Measurements from ENCODE around the gene EVX2. TPM values are rescaled to one million over a fixed set of nuclear protein-coding genes. Genes with fewer than 3 reads are reported as not detected.

EVX2 gene
- total RNA-seq, 1 experiment from 2014 or later = not detected

DNA sequence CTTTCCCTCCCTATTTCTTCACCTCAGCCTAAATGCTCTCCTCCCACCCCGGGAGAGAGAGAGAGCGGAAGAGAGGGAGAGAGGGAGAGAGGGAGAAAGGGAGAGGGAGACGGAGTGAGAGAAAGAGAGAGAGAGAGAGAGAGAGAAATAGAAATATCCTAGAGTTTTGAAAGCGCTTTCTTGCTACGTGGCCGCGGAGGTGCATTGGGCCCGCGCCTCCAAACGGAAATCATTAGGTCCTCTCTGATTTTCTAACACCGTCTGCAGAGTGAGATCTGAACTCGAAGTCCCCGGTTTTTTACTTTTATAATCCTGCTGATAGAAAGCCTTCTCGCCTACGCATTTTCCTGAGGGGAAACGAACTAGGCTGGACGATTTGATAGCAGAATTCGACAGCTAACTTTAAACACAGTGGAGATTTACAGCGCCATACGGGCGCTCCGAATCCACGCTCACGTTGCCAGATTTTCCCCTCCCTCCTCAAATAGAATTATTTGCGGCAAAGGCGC is 903 bp upstream of the EVX2 start:
- no peaks in the 10 kb centered on the region; the same call in 1 of the 2 replicates for H3K9me3 ChIP-seq (ENCODE audit: insufficient read depth, low read depth)
- no peaks in the 10 kb centered on the region for H3F3A ChIP-seq (ENCODE audit: insufficient read depth, low read depth)
- no peak overlapping the region for H3K27ac ChIP-seq
- H3K27me3 ChIP-seq (ENCODE audit: insufficient read depth, low read depth) = peaks cover 51% of the 10 kb centered on the region
- H3K4me3 ChIP-seq = no peak overlapping the region
- no peak overlapping the region for H3K4me2 ChIP-seq
- H3K79me2 ChIP-seq (ENCODE audit: low read depth) = no peaks in the 10 kb centered on the region
- H4K20me1 ChIP-seq (ENCODE audit: insufficient read depth) = no peaks in the 10 kb centered on the region
- H3K4me1 ChIP-seq (replicated peaks; ENCODE audit: insufficient read depth) = no peaks in the 10 kb centered on the region
- CTCF ChIA-PET = interaction anchor here (0.6 kb wide), 1 partner anchor 1058 kb away, joined by 10 read pairs; no protein-coding TSS in a partner anchor
- TF ChIP-seq, protein P1, sequence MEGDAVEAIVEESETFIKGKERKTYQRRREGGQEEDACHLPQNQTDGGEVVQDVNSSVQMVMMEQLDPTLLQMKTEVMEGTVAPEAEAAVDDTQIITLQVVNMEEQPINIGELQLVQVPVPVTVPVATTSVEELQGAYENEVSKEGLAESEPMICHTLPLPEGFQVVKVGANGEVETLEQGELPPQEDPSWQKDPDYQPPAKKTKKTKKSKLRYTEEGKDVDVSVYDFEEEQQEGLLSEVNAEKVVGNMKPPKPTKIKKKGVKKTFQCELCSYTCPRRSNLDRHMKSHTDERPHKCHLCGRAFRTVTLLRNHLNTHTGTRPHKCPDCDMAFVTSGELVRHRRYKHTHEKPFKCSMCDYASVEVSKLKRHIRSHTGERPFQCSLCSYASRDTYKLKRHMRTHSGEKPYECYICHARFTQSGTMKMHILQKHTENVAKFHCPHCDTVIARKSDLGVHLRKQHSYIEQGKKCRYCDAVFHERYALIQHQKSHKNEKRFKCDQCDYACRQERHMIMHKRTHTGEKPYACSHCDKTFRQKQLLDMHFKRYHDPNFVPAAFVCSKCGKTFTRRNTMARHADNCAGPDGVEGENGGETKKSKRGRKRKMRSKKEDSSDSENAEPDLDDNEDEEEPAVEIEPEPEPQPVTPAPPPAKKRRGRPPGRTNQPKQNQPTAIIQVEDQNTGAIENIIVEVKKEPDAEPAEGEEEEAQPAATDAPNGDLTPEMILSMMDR (conservative IDR thresholded peaks at IDR 0.05) = no peak
- no peak for TF ChIP-seq EZH2 (IDR thresholded peaks at IDR 0.05; ENCODE audit: low read depth)
- DNase-seq = no peak
- POLR2A ChIA-PET (ENCODE audit: unreplicated experiment) = no interaction called here
- H3K36me3 ChIP-seq (ENCODE audit: low read depth) = no peaks in the 10 kb centered on the region
- H2AFZ ChIP-seq = no peak overlapping the region
- BruUV-seq (replicated peaks) = no TSS peak
- no peaks in the 10 kb centered on the region for H3K9me2 ChIP-seq (ENCODE audit: insufficient read depth)
- intact Hi-C loops (cut with micrococcal nuclease; ENCODE audit: unreplicated experiment) = no loop called here

DNA sequence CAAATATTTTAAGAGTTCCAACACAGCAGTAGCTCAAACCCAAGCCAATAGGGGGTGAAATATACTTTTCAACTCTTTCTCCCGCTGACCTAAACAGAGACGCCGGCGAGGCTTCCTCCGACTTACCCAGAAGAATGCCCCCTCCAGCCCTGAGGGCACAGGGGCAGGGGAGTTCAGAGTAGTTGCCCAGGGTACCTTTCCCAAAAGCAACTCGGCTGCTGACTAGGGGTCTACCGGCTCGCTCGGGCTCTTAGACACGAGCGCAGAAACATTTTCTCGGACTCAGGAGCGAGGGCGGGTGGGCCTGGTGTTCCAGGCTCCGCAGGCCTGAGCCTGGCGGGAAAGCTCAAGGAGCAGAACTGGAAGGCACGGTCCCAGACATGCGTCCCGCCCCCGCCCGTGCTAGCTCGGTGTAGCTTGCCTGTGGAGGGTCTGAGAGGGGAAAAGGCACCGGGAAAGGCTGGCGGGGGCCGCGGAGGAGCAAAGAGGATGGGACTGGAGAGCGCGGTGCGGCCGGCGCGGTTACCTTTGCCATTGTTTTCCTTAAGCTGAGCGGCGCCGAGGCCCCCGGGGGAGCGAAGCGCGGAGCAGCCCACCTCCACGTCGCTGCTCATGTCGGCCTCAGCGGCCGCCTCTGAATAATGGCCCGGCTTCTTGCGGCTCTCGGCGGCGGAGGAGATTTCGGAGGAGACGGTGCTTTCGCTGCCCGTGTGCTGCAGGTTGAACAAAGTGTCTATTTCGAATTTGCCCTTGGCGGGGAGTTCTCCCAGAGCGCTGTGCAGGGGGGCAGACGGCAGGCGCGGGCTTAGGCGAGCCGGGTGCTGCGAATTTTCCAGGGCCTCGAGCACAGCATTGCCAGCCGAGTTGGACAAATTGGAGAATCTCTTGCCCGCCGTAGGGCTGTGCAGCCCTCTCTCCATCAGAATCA is 674 bp downstream of the EVX2 start:
- H3K27me3 ChIP-seq (ENCODE audit: insufficient read depth, low read depth) = peaks cover 44% of the 10 kb centered on the region
- no peaks in the 10 kb centered on the region for H4K20me1 ChIP-seq (ENCODE audit: insufficient read depth)

DNA sequence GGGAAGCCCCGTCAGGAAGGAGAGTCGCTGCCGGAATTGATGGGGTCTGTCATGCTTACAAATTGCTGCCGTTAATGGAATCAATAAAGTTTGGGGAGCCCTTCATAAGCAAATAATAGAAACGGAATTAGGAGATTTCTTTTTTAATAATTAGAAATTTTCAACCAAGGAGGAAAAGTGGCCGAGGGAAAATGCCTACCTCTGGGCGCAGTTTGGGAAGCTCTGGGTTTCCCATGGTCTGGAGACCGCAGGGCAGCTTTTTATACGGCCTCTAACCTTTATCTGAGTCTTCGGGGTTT is 1.3 kb downstream of the EVX2 start:
- CTCF ChIA-PET = no interaction called here
- DNase-seq = no peak
- Histone ChIP-seq H3K27me3 (ENCODE audit: insufficient read depth, low read depth) (peaks cover 40% of the 10 kb centered on the region), H3K9me3 (ENCODE audit: insufficient read depth, low read depth) (no peaks in the 10 kb centered on the region; the same call in 1 of the 2 replicates), H2AFZ (no peak overlapping the region), H3K4me2 (no peak overlapping the region), H3K4me1 (replicated peaks; ENCODE audit: insufficient read depth) (no peaks in the 10 kb centered on the region), H3K79me2 (ENCODE audit: low read depth) (no peaks in the 10 kb centered on the region), H3F3A (ENCODE audit: insufficient read depth, low read depth) (no peaks in the 10 kb centered on the region), H3K36me3 (ENCODE audit: low read depth) (no peaks in the 10 kb centered on the region), H4K20me1 (ENCODE audit: insufficient read depth) (no peaks in the 10 kb centered on the region), H3K9me2 (ENCODE audit: insufficient read depth) (no peaks in the 10 kb centered on the region), H3K4me3 (no peak overlapping the region), H3K27ac (no peak overlapping the region)
- no TSS peak for BruUV-seq (replicated peaks)
- TF ChIP-seq EZH2 (IDR thresholded peaks at IDR 0.05; ENCODE audit: low read depth) = no peak
- TF ChIP-seq, protein P1 (conservative IDR thresholded peaks at IDR 0.05) = no peak
- intact Hi-C loops (cut with micrococcal nuclease; ENCODE audit: unreplicated experiment) = no loop called here
- POLR2A ChIA-PET (ENCODE audit: unreplicated experiment) = no interaction called here

More for the DNA sequence above, 674 bp downstream of the EVX2 start:
- POLR2A ChIA-PET (ENCODE audit: unreplicated experiment) = no interaction called here
- H3K27ac ChIP-seq = no peak overlapping the region
- H3K79me2 ChIP-seq (ENCODE audit: low read depth) = no peaks in the 10 kb centered on the region
- TF ChIP-seq, protein P1 (conservative IDR thresholded peaks at IDR 0.05) = no peak
- no peak for TF ChIP-seq EZH2 (IDR thresholded peaks at IDR 0.05; ENCODE audit: low read depth)
- intact Hi-C loops (cut with micrococcal nuclease; ENCODE audit: unreplicated experiment) = no loop called here
- no peak overlapping the region for H3K4me2 ChIP-seq
- no peaks in the 10 kb centered on the region for H3K4me1 ChIP-seq (replicated peaks; ENCODE audit: insufficient read depth)
- no peaks in the 10 kb centered on the region for H3K9me2 ChIP-seq (ENCODE audit: insufficient read depth)
- no TSS peak for BruUV-seq (replicated peaks)
- no peaks in the 10 kb centered on the region for H3K36me3 ChIP-seq (ENCODE audit: low read depth)
- H2AFZ ChIP-seq = no peak overlapping the region
- CTCF ChIA-PET = no interaction called here
- DNase-seq = no peak
- no peaks in the 10 kb centered on the region; the same call in 1 of the 2 replicates for H3K9me3 ChIP-seq (ENCODE audit: insufficient read depth, low read depth)
- no peaks in the 10 kb centered on the region for H3F3A ChIP-seq (ENCODE audit: insufficient read depth, low read depth)
- no peak overlapping the region for H3K4me3 ChIP-seq
